GM12878 (cell line): ENCODE results near the gene STXBP2. TPM values are rescaled to one million over a fixed set of nuclear protein-coding genes. Genes with fewer than 3 reads are reported as not detected.

ENCODE experiments used
- ATAC-seq: fragments of 200-7000 bp; cut with Tn5 transposase; 3 replicates; pipeline ENCODE4 v1.9.1; 2020; ENCODE audit warnings: mild to moderate bottlenecking, moderate library complexity
- BruUV-seq: library from RNA; stranded (reverse); fragments of 400-500 nt; replicated peaks from 2 replicates; lab custom pipeline; 2021; lab: Mats Ljungman, UMichigan
- CTCF ChIA-PET: fragments of 300-600 bp; sonication (Branson Sonifier 250); formaldehyde crosslinking; extraction: SDS; loops from one replicate; lab custom pipeline; 2021; ENCODE audit warnings: inconsistent platforms; lab: Yijun Ruan, JAX
- POLR2A ChIA-PET: fragments of 350-600 bp; formaldehyde crosslinking; extraction: SDS; loops from one replicate; lab custom pipeline; 2021; ENCODE audit warnings: inconsistent platforms; lab: Charles Lee
- RAD21 ChIA-PET: fragments of 300-600 bp; sonication (Branson Sonifier 250); formaldehyde crosslinking; loops from one replicate; lab custom pipeline; 2023; ENCODE audit warnings: antibody characterized with exemption; ENCODE audit not compliant: unreplicated experiment; lab: Charles Lee
- SMC1A ChIA-PET: fragments of 300-600 bp; sonication (Branson Sonifier 250); formaldehyde crosslinking; loops from one replicate; lab custom pipeline; 2023; ENCODE audit not compliant: unreplicated experiment, uncharacterized antibody; lab: Charles Lee
- DNase-seq: peaks from one replicate; pipeline ENCODE4 v3.0.0-alpha.2; 2011; ENCODE audit warnings: low read depth, low spot score
- FAIRE-seq: peaks from 3 replicates; lab custom pipeline; 2011; peaks lifted over from hg19 to GRCh38; lab: Jason Lieb, UNC
- H2AFZ ChIP-seq: 2 replicates; pipeline ENCODE4 v1.6.0; 2011; ENCODE audit warnings: low read depth, low read length, control low read depth; ENCODE audit not compliant: control insufficient read depth
- H3K27ac ChIP-seq: 2 replicates; pipeline ENCODE4 v1.5.1; 2011; ENCODE audit warnings: control low read depth; ENCODE audit not compliant: control insufficient read depth, insufficient read depth
- H3K27me3 ChIP-seq, 2 experiments: replicated peaks in 1 of 2; 2 replicates each; pipeline versions ENCODE4 v1.6.0 to v1.6.1; 2011; ENCODE audit warnings: low read length in 1 of 2; ENCODE audit not compliant: control insufficient read depth in 2 of 2, insufficient read depth in 2 of 2
- H3K36me3 ChIP-seq, 2 experiments: 2 replicates each; pipeline ENCODE4 v1.5.1; 2011; ENCODE audit warnings: low read length in 1 of 2; ENCODE audit not compliant: control insufficient read depth in 2 of 2, insufficient read depth in 2 of 2
- H3K4me1 ChIP-seq: 2 replicates; pipeline ENCODE4 v1.6.1; 2011; ENCODE audit warnings: mild to moderate bottlenecking, low read length, moderate library complexity, mixed read lengths; ENCODE audit not compliant: control insufficient read depth, insufficient read depth
- H3K4me2 ChIP-seq: 2 replicates; pipeline ENCODE4 v1.6.0; 2011; ENCODE audit warnings: control low read depth; ENCODE audit not compliant: control insufficient read depth, insufficient read depth
- H3K4me3 ChIP-seq: fragments of 200-600 bp; sonication (generic); 2 replicates; pipeline ENCODE4 v1.5.1; 2016
- H3K79me2 ChIP-seq: 2 replicates; pipeline ENCODE4 v1.6.0; 2011; ENCODE audit warnings: low read length; ENCODE audit not compliant: control insufficient read depth, insufficient read depth
- H3K9ac ChIP-seq: 2 replicates; pipeline ENCODE4 v1.8.0; 2011; ENCODE audit warnings: low read length, control low read depth, mixed read lengths; ENCODE audit not compliant: control insufficient read depth, insufficient read depth
- H3K9me3 ChIP-seq: replicated peaks from 3 replicates; pipeline ENCODE4 v1.5.1; 2011; ENCODE audit warnings: mild to moderate bottlenecking, low read length; ENCODE audit not compliant: control insufficient read depth, insufficient read depth
- H4K20me1 ChIP-seq: 2 replicates; pipeline ENCODE4 v1.6.0; 2011; ENCODE audit not compliant: control insufficient read depth, insufficient read depth
- BRCA1 ChIP-seq: IDR thresholded peaks from 2 replicates; pipeline ENCODE4 v1.6.1; 2011; ENCODE audit warnings: low read depth, low read length, improper control_type of control experiment
- CHD1 ChIP-seq: IDR thresholded peaks from 2 replicates; pipeline ENCODE4 v1.6.1; 2012; ENCODE audit warnings: low read depth, low read length, improper control_type of control experiment
- JUND ChIP-seq: IDR thresholded peaks from 2 replicates; pipeline ENCODE4 v1.6.1; 2012; ENCODE audit warnings: low read depth, mild to moderate bottlenecking, low read length, improper control_type of control experiment, moderate library complexity
- MEF2A ChIP-seq: IDR thresholded peaks from 2 replicates; pipeline ENCODE4 v1.6.1; 2011; ENCODE audit warnings: low read depth, mild to moderate bottlenecking, low read length, moderate library complexity; ENCODE audit not compliant: insufficient read depth
- MTA3 ChIP-seq: IDR thresholded peaks from 2 replicates; pipeline ENCODE4 v1.6.1; 2012; ENCODE audit warnings: low read length, inconsistent platforms, borderline replicate concordance
- NFIC ChIP-seq: IDR thresholded peaks from 2 replicates; pipeline ENCODE4 v1.6.1; 2012; ENCODE audit warnings: low read depth, mild to moderate bottlenecking, inconsistent platforms, low read length, moderate library complexity
- PAX8 ChIP-seq: fragments of 450-650 bp; IDR thresholded peaks from 2 replicates; pipeline ENCODE4 v1.6.1; 2017; ENCODE audit warnings: mild to moderate bottlenecking, moderate library complexity
- PKNOX1 ChIP-seq: fragments of 450-650 bp; IDR thresholded peaks from 2 replicates; pipeline ENCODE4 v1.6.1; 2016; ENCODE audit warnings: mild to moderate bottlenecking
- SPI1 ChIP-seq: IDR thresholded peaks from 2 replicates; pipeline ENCODE4 v1.6.1; 2011; ENCODE audit warnings: low read depth, mild to moderate bottlenecking, low read length, moderate library complexity, borderline replicate concordance; ENCODE audit not compliant: insufficient read depth
- TAF1 ChIP-seq: IDR thresholded peaks from 2 replicates; pipeline ENCODE4 v1.6.1; 2011; ENCODE audit warnings: mild to moderate bottlenecking, low read depth, low read length, borderline replicate concordance
- TCF3 ChIP-seq: IDR thresholded peaks from 2 replicates; pipeline ENCODE4 v1.6.1; 2012; ENCODE audit warnings: low read depth, mild to moderate bottlenecking, low read length, borderline replicate concordance; ENCODE audit not compliant: insufficient read depth
- TCF7 ChIP-seq: IDR thresholded peaks from 2 replicates; pipeline ENCODE4 v1.6.1; 2014; ENCODE audit warnings: antibody characterized with exemption, borderline replicate concordance
- ZNF592 ChIP-seq: fragments of 450-650 bp; IDR thresholded peaks from 2 replicates; pipeline ENCODE4 v1.6.1; 2017; ENCODE audit warnings: mild to moderate bottlenecking, moderate library complexity
- WGBS: methylation state at CpG from one replicate; pipeline ENCODE4 v1.1.6; 2016; ENCODE audit warnings: low lambda C conversion rate; ENCODE audit not compliant: insufficient replicate concordance, insufficient coverage; ENCODE audit errors: missing lambda C conversion rate; 5-methylcytosine and 5-hydroxymethylcytosine counted together
- in situ Hi-C: fragments of 300-500 bp; cut with MboI; formaldehyde crosslinking; loops from 9 replicates; pipeline ENCODE4 v1.14.3; 2018; ENCODE audit warnings: mixed read lengths
- intact Hi-C: fragments of 100-400 bp; cut with micrococcal nuclease; formaldehyde crosslinking; loops from one replicate; pipeline ENCODE4 v1.14.2; 2022; ENCODE audit not compliant: unreplicated experiment
- polyA plus RNA-seq, 11 experiments: library from polyadenylated mRNA; depleted of rRNA in 4 of 11; unstranded in 6 of 11; stranded (reverse) in 5 of 11; fragments of >200 nt; fragmentation: Nextera tagmentation in 4 of 11; fragmentation: Illumina TruSeq in 1 of 11; extraction: Ambion mirVana in 4 of 11; extraction: Trizol in 1 of 11; gene quantifications; 1 replicate in 1 of 11; 2 replicates in 10 of 11; pipeline versions ENCODE4 v1.2.1 to v1.2.3, GENCODE V29; 2011 to 2016; ENCODE audit warnings: inconsistent platforms in 2 of 11, missing spikeins in 2 of 11, low read depth in 1 of 11
- total RNA-seq, 4 experiments: library from RNA; depleted of rRNA in 3 of 4; stranded (reverse); fragments of >200 nt in 3 of 4; fragmentation: Illumina TruSeq in 1 of 4; extraction: Trizol in 1 of 4; gene quantifications; 2 replicates each; pipeline versions ENCODE4 v1.2.1 to v1.2.3, GENCODE V29; 2013 to 2021

The STXBP2 gene
- total and polyA plus RNA-seq, 10 of the 15 experiments (the other 5 are each of a cell fraction or from before 2014, with no cell fraction given) = 2.6 to 111 (median 61.4) TPM

- no TSS peak for BruUV-seq
- POLR2A ChIA-PET = interaction anchor here (1.6 kb wide), 1 partner anchor 24 kb away, joined by 6 read pairs; no protein-coding TSS in a partner anchor
Observed at GRCh38 chr19:7661744-7662538, 25.0 kb downstream of the STXBP2 start.

GRCh38 chr19:7662657-7663056 lies 25.7 kb downstream of the STXBP2 start:
- intact Hi-C loops = no loop called here
- Histone ChIP-seq H3K79me2 (no peaks in the 10 kb centered on the region), H3K4me3 (no peak overlapping the region), H3K36me3 (no peaks in the 10 kb centered on the region), H3K9me3 (no peaks in the 10 kb centered on the region), H2AFZ (no peak overlapping the region), H3K4me2 (no peak overlapping the region), H3K27me3 (no peaks in the 10 kb centered on the region), H4K20me1 (no peaks in the 10 kb centered on the region), H3K9ac (no peak overlapping the region), H3K4me1 (peaks cover 10% of the 10 kb centered on the region), H3K27ac (no peak overlapping the region)
- ChIA-PET SMC1A (interaction anchor here (0.6 kb wide), 1 partner anchor 574 kb away, joined by 3 read pairs; no protein-coding TSS in a partner anchor), CTCF (no interaction called here), RAD21 (no interaction called here), POLR2A (interaction anchor here (0.6 kb wide), 1 partner anchor 872 kb away, joined by 3 read pairs; no protein-coding TSS in a partner anchor)
- in situ Hi-C loops = no loop called here
- FAIRE-seq = no peak
- 69% methylated on average over 14 of the region's 14 CpGs for WGBS
- no TSS peak for BruUV-seq
- no peak for DNase-seq
- ATAC-seq = no peak
- TF ChIP-seq TCF3 (no peak), MTA3 (no peak), PKNOX1 (no peak), ZNF592 (no peak), NFIC (no peak), BRCA1 (no peak), TAF1 (no peak)

More at GRCh38 chr19:7661744-7662538, 25.0 kb downstream of the STXBP2 start:
- Histone ChIP-seq H3K4me2 (no peak overlapping the region), H4K20me1 (no peaks in the 10 kb centered on the region), H3K27ac (no peak overlapping the region), H3K36me3 (no peaks in the 10 kb centered on the region), H3K9ac (no peak overlapping the region), H3K79me2 (no peaks in the 10 kb centered on the region)
- RAD21 ChIA-PET = interaction anchor here (0.8 kb wide), 1 partner anchor 17 kb away, joined by 4 read pairs; no protein-coding TSS in a partner anchor
- intact Hi-C loops = no loop called here
- TF ChIP-seq MEF2A = no peak
- TF ChIP-seq SPI1 = peak; percentile 44; the same call in 1 of the 2 replicates
- no peak for TF ChIP-seq TCF7
- TF ChIP-seq CHD1 = no peak
- TF ChIP-seq PAX8 = no peak
- no peak for TF ChIP-seq JUND
- TF ChIP-seq, all 136 proteins: peak for 1
- H3K27me3 ChIP-seq = no peaks in the 10 kb centered on the region
- ATAC-seq (no peak), DNase-seq (no peak), FAIRE-seq (no peak)
- in situ Hi-C loops = no loop called here
- H3K4me1 ChIP-seq = peaks cover 17% of the 10 kb centered on the region
- WGBS = 46% methylated on average over 8 of the region's 8 CpGs
- no peaks in the 10 kb centered on the region for H3K9me3 ChIP-seq
- ChIA-PET CTCF (no interaction called here), SMC1A (no interaction called here)
- H2AFZ ChIP-seq = no peak overlapping the region
- H3K4me3 ChIP-seq = no peak overlapping the region
